HG03103 (cell line): ENCODE measurements around the gene LINGO3.

Experiments
- ATAC-seq: cut with Tn5 transposase; IDR thresholded peaks from one replicate; pipeline ENCODE4 v1.9.1; 2021; ENCODE audit warnings: low read depth; ENCODE audit not compliant: unreplicated experiment

The LINGO3 gene

DNA sequence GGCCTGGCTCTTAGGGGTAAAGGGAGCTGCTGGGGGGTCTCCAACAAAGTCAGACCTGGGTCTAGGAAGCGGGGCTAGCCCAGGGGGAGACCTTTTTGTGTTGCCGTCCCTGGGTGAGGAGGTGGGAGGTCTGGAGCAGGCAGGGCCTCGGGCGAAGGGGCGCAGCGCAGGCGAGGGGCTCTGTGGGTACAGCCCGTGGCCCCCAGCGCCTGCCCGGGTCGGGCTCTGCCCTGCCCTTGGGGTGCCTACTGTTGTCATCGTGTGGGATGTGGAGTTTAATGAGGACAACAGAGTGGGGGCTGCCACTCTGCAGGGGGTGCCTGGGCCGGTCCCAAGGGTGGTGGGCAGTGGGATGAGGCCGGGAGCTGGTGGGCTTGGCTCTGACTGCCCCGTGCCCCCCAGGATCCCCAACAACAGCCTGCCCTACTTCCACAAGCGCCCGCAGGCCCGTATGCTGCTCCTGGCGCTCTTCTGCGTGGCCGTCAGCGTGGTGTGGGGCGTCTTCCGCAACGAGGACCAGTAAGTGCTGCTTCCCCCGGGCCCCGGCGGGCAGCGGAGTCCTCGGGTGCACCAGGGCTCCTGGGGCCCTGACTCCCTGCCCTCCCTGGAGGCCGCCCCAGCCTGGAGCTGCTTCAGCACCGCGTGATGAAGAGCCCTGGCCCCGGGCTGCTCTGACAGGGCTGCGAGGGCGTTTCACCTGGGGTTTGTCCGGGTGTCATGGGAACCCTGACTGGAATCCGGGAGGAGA, 32.7 kb upstream of the LINGO3 start:
- ATAC-seq: no peak

DNA sequence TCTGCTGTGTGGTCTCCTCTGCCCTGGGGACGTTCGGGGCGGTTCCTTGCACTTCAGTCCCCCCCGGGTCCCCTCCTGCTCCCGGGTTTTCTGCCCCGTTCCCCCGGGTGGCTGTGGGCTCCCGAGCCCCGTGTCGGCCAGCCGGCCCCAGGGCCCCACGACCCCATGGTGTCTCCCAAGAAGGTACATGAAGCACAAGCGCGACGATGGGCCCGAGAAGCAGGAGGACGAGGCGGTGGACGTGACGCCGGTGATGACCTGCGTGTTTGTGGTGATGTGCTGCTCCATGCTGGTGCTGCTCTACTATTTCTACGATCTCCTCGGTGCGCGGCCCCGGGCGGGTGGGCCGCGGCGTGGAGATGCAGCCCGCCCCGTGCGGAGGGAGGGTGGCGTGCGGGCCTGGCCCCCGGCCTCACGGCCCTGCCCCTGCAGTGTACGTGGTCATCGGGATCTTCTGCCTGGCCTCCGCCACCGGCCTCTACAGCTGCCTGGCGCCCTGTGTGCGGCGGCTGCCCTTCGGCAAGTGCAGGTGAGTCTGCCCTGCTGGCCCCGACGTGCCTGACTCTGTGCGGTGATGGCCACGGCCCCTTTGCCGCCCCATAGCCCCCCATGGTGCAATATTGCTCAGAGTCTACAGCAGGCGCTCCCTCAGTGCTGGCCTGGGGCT, 31.8 kb upstream of the LINGO3 start:
- no peak for ATAC-seq

DNA sequence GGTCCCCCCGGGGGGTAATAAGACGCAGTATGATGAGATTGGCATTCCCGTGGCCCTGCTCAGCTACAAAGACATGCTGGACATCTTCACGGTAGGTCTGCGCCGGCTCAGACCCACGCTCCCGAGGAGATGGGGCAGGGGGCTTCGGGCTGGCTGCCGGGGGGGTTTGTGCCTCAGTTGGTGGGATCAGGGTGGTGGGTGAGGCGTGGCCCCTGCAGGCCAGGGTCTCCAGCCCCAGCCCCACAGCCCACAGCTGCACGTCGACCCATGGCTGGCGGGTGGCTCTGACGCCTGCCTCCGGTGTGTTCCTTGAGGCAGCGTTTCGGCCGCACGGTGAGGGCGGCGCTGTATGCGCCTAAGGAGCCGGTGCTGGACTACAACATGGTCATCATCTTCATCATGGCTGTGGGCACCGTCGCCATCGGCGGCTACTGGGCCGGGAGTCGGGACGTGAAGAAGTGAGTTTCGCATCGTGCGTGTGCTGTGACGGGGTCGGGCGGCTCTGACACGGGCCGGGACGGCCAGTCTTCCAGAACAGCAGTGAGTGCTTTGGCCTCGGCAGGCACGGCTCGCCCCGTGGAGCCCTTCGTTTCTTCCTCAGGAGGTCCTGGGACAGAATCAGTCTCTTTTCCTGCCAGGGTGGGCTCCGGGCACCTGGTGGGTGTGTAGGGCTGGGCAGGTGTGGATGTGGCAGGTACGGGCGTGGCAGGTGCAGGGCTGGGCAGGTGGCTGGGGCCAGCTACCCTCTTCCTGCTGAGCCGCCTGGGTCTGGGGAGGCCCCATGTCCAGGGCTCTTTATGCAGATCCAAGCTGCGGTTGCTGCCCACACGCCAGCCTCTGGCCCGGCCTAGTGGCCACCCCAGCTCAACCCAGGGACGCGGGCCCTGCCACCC, 31.0 kb upstream of the LINGO3 start:
- no peak for ATAC-seq

DNA sequence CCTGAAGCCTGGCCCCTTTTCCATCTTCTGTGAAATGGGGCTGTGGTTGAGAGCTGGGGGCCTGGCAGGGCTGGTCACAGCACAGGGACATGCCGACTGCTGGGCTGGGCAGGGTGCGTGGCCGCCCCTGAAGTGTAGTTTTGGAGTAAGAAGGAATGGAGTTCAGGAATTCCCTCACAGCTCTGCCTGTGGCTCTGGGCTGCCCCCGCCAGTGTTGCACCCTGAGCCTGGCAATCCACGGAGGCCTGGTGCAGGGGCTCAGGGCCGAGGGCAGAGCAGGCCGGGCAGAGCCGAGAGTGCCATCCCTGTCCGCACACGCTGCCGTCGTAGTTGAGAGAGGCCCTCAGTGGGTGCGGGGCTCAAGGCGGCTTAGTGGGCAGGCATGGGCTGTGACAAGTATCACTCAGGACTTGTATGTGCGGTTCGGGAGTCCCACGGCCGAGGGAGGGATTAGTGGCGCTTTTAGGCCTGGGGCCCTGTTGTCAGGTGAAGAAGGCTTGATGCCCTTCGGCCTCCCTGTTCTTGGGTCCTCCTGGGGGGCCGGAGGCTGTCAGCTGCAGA, 30.2 kb upstream of the LINGO3 start:
- no peak for ATAC-seq

DNA sequence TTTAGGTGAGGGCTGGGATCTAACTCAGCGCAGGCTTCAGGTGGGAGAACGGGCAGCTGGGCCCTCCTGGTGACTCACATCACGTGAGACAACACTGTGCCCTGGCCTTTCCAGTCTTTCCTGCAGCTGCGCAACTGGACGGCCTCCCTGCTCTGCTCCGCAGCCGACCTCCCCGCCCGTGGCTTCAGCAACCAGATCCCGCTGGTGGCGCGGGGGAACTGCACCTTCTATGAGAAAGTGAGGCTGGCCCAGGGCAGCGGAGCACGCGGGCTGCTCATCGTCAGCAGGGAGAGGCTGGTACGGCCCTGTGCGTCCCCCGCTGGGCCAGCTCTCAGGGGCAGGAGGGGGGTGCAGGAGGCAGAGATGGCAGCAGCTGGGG, 29.4 kb upstream of the LINGO3 start:
- ATAC-seq: no peak

DNA sequence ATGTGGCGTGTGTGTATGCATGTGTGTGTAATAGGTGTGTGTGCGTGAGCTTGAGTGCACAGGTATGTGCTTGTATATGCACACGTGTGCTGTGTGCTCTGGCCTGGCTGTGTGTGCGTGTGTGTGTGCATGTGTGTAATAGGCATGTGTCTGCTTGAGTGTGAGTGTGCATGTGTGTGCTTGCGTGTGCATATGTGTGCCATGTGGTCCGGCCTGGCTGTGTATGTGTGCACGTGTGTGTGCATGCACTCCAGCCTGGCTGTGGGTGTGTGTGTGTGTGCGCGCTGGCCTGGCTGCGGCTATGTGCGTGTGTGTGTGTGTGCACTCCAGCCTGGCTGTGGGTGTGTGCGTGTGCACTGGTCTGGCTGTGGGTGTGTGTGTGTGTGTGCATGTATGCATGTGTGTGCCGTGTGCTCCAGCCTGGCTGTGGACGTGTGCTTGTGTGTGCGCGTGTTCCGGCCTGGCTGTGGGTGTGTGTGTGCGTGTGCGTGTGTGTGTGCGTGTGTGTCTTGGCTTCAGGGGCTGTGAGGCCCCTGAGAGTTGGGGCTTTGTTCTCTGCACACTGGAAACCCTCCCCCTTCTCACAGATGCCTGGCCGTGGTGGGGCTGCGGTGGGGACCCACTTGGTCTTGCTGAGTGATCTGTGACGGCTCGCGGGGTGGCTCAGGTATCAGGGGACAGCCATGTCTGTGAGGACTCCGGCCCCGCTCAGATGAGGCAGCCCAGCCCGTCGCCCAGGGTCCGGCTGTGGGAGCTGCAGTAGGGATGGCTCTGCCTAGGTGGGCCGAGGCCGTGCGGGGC, 28.8 kb upstream of the LINGO3 start:
- ATAC-seq: no peak

DNA sequence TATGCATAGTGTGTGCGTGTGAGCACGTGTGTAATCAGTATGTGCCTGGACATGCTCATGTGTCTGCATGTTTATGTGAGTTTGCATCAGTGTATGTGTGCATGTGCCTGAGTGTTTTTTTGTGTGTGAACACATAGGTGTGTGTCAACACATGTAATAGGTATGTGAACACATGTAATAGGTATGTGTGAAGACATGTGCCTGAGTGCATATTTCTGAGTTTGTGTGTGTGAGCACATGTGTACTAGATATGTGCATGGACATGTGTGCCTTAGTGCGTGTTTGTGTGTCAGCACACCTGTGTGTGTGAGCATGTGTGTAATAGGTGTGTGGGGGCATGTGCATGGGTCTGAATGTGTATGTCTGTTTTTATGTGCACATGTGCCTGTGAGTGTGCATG, 27.9 kb upstream of the LINGO3 start:
- ATAC-seq: no peak

DNA sequence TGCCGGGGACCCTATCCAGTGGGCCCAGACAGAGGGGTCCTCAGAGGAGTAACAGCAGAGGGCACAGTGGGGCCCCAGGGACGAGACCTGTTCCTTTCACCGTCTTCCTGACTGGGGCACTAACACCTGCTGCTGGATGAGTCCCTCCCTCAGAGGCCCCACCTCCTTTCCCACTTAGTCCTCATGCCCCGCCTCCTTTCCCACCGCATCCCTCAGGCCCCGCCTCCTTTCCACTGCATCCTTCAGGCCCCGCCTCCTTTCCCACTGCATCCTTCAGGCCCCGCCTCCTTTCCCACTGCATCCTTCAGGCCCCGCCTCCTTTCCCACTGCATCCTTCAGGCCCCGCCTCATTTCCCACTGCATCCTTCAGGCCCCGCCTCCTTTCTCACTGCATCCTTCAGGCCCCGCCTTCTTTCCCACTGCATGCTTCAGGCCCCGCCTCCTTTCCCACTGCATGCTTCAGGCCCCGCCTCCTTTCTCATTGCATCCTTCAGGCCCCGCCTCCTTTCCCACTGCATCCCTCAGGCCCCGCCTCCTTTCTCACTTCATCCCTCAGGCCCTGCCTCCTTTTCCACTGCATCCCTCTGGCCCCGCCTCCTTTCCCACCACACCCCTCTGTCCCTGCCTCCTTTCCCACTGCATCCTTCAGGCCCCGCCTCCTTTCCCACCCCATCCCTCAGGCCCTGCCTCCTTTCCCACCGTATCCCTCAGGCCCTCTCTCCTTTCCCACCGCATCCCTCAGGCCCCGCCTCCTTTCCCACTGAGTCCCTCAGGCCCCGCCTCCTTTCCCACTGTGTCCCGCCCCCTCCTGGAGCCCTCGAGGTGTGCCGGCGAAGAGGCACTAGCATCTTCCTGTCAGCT, 27.3 kb upstream of the LINGO3 start:
- no peak for ATAC-seq

DNA sequence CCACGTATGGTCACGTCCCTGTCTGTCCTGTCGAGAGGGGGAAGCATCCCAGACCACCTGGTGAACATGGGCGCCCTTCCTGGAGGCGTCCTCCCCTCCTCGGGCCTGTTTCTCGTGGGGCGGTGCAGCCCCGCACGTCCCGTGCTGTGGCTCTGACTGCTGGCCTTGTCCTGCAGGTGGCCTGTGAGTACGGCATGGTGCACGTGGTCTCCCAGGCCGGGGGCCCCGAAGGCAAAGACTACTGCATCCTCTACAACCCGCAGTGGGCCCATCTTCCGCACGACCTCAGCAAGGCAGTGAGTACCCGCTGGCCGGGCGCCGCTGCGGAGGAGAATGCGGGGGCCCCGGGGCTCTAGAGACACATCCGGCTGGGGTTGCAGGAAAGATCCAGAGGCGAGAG, 26.5 kb upstream of the LINGO3 start:
- no peak for ATAC-seq

DNA sequence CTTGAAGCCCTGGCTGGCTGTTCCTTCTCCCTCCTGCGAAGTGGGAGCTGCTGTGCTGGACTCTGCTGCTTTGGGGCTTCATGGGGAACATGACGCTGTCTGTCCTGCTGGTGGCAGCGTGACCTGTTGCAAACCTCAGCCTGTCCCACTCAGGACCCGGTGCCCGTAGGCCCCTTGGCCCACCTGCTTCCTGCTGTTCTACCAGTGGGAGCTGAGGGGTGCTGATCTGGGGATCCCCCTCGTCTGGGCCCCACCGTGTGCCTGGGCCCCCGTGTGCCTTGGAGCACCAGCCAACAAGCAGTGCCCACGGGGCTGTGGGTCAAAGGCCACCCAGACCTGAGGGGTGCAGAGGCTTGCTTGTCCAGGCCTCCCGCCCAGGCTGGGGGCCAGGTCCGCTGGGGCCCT, 25.9 kb upstream of the LINGO3 start:
- no peak for ATAC-seq

DNA sequence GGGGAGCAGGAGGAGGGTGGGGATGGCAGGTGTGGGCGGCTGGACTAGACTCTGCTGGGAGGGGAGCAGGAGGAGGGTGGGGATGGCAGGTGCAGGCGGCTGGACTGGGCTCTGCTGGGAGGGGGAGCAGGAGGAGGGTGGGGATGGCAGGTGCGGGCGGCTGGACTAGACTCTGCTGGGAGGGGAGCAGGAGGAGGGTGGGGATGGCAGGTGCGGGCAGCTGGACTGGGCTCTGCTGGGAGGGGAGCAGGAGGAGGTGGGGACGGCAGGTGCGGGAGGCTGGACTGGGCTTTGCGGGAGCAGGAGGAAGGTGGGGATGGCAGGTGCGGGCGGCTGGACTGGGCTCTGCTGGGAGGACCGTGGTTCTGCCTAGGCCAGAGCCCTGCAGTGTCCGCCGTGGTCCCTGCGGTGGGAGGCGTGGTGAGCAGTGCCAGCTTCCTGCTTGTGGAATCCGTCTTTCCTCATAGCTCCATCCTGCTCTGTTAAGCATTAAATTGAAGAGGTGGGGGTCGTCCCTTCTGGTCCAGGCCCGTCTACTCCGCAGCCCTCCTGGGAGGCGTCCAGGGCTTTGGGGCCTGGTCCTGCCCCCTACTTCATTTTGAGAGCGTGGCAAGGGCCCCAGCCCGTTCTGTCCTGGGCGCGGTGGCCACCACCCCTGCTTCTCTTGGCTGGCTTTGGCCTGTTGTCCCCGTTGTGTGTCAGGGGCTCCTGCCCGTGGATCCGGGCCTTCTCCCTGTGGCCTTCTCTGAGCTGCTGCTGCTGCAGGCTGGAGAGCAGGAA, 25.3 kb upstream of the LINGO3 start:
- ATAC-seq: no peak

DNA sequence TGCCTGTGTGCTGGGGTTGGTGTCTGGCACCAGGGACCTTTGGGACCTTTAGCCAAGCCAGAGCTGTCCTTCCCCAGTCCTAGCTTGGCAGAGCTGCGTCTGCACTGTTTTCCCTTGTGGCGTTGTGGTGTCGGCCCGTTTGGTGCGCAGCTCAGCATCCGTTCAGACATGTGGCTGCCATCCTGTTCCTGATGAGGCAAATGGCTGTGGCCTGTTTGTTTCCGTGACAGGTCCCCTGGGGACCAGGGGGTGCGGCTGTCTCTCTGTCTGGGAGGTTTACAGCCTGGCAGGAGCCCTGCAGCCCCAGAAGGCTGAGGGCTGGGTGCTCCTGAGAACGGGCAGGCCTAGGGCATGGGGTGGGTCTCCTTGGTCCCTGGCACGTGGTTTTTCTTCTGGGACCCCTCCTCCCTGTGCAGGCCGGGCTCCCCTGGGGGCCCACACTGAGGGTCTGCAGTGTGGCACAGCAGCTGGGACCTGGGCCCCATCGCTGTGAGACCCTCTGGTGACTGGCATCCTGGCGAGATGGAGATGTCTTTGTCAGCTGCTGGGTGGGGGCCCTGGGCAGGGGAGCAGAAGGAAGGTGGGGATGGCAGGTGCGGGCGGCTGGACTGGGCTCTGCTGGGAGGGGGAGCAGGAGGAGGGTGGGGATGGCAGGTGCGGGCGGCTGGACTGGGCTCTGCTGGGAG, 24.5 kb upstream of the LINGO3 start:
- ATAC-seq: no peak

DNA sequence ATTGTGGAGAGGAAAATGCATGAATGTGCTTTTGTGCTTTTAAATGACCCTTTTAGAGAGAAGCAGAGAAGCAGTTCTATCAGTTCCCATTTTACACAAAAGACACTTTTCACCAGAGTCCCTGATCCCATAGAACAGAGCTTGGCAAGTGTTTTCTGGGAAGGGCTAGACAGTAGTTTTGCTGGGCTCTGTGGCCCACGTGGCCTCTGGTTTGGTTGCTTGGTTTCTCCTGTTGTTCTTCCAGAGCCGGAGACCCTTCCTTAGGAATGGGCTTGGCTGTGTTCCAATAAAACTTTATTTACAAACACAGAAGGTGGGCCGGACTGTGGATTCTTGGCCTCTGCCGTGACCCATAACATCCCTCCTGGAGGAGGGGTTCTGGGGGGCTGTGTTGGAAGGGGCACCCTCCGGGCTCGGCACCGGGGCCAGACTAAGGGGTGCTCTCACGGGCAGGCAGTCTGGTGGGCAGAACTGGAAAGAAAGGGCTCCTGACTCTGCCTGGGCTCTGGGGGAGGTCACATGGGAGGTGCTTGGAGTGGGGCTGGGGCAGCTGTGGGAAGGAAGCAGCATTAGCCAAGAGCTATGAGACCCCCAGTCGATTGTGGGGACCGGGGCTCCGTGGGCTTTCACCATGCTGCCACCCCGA, 23.8 kb upstream of the LINGO3 start:
- ATAC-seq: no peak

DNA sequence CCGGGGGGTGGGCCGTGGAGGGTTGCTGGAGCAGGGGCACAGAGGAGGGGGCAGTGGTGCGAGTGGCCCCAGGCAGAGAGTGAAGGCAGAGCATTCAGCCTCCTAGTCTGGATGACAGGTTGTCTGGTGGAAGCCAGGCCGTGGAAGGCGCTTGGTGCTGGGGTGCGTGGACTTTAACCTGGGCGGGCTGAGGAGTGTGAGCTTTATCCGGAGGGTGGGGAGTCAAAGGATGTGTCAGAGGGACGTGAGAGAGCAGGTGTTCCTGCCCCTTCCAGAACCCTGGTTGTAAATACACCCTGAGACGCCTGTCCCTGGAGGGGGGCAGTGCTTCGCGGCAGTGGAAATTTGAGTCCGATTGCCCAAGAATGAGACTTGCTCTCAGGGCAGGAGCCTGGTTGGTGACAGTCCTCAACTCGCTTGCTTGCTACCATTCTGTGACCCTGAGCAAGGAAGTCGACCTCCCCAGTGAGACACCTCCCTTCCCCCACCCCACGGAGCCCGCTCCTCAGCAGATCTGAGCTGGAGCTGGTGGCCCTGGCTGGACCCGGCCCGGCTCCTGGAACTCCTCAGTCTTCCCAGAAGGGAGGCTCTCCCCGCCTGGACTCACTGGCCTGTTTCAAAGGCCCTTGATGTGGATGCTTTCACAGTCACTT, 22.8 kb upstream of the LINGO3 start:
- no peak for ATAC-seq

DNA sequence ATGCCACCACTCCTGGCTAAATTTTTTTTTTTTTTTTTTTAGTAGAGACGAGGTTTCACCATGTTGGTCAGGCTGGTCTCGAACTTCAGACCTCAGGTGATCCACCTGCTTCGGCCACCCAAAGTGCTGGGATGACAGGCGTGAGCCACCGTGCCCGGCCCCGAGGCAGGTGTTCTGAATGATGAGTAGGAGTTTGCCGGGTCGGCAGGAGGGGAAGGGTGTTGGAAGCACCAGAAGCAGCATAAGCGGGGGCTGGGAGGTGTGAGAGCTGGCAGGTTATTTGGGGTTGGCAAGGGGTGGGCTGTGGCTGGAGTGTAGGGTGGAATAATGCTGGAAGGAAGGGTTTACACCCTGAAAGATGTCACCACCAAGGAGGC, 22.3 kb upstream of the LINGO3 start:
- no peak for ATAC-seq

DNA sequence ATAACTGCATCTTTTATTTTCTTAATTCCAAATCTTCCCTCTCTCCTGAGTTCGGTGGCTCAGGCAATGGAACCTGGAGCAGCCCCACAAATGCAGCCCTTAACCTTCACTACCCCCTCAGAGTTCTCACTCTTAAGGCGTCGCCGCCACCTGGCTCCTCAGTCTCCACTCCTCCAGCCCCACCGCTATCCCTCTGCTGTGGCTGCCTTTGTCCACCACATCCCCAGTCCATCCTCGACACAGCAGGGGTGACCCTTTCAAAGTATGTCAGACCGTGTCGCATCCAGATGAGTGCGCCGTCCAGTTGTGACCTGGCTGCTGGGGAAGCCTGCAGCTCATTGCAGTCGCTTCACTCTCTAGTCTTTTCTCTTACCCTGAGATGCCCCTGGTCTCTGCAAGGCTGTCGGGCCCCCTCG, 21.6 kb upstream of the LINGO3 start:
- ATAC-seq: no peak

DNA sequence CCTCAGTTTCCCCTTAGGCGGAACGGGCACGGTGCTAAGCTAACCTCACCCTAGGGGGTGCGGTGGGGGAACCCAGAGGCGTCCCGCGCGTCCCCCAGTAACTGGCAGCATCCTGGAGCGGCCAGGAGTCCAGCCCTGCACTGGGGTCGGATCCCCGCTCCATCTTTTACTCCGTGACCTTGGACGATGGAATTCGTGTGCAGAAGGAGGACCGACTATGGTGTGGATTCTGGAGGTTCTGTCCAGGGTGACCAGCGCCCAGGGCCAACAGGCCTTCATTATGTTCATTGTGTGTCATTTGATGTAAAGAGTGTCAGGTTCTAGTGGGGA, 21.2 kb upstream of the LINGO3 start:
- no peak for ATAC-seq
